HG03159 (cell line): ENCODE results near the gene SCLY.

Source experiments
- ATAC-seq: cut with Tn5 transposase; IDR thresholded peaks from one replicate; pipeline ENCODE4 v1.9.1; 2021; ENCODE audit warnings: mild to moderate bottlenecking, moderate library complexity; ENCODE audit not compliant: unreplicated experiment

Gene SCLY

GRCh38 chr2:238136820-238137537 lies 76.2 kb downstream of the SCLY start:
- ATAC-seq = no peak

- no peak for ATAC-seq
Measured at GRCh38 chr2:238137885-238138284, 77.1 kb downstream of the SCLY start.

GRCh38 chr2:238138331-238139195 lies 77.8 kb downstream of the SCLY start, which contains the start of gene KLHL30:
Gene KLHL30 (plus strand): TSS chr2:238138668. CDS start chr2:238140755, 2,087 bp downstream.
- ATAC-seq = no peak

GRCh38 chr2:238139196-238140039 lies 78.6 kb downstream of the SCLY start:
- ATAC-seq = no peak

GRCh38 chr2:238140040-238140439 lies 79.2 kb downstream of the SCLY start:
- no peak for ATAC-seq

GRCh38 chr2:238140721-238141540 lies 80.1 kb downstream of the SCLY start:
- ATAC-seq = no peak

- ATAC-seq = no peak
Measured at GRCh38 chr2:238141541-238142318, 80.9 kb downstream of the SCLY start.

- ATAC-seq = no peak
Measured at GRCh38 chr2:238142382-238143205, 81.8 kb downstream of the SCLY start.

GRCh38 chr2:238143239-238143951 lies 82.6 kb downstream of the SCLY start:
- no peak for ATAC-seq

- no peak for ATAC-seq
Measured at GRCh38 chr2:238144262-238144661, 83.5 kb downstream of the SCLY start.

- ATAC-seq = no peak
Measured at GRCh38 chr2:238145046-238145445, 84.2 kb downstream of the SCLY start.

GRCh38 chr2:238145851-238146250 lies 85.0 kb downstream of the SCLY start:
- no peak for ATAC-seq

- ATAC-seq = no peak
Measured at GRCh38 chr2:238146884-238147544, 86.2 kb downstream of the SCLY start.

- no peak for ATAC-seq
Measured at GRCh38 chr2:238148981-238149380, 88.2 kb downstream of the SCLY start.
